ENCODE data around the gene VASN.

Gene VASN

DNA sequence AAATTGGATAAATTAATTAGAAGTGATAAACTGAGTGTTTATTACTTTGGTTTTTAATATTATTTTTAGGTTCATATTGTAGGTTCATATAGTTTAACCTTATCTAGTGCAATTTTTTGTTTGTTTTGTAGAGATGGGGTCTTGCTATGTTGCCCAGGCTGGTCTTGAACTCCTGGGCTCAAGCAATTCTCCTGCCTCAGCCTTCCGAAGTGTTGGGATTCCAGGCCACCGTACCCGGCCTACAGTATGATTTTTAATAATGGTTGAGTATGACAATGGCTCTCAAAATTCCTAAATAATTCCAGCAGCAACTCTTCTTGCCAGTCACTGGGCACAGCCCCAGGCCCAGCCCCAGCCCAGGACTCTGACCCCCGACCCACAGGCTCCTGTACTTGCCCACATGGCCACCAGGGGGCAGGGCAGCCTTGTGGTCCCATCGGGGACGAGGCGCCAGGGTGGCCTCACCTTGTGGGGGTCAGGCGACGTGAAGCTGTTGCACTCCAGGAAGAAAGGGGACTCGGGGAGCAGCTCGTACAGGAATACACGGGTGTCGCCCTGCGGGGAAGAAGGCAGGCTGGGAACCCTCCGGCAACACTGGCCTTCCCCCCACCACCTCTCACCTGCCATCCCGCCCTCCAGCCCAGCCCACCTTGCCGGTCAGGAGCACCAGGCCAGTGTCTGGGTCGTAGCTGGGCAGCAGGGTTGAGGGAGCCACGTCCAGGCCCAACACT, 12.7 kb upstream of the VASN start:
- Mint-ChIP-seq H3K27me3 (no peaks in the 10 kb centered on the region), H3K9me3 (ENCODE audit: low read depth) (no peaks in the 10 kb centered on the region), H3K4me3 (no peak overlapping the region), H3K4me1 (ENCODE audit: low read depth) (no peaks in the 10 kb centered on the region), H3K27ac (no peak overlapping the region), H3K36me3 (no peaks in the 10 kb centered on the region)

GRCh38 chr16:4359914-4360313, 11.7 kb upstream of the VASN start:
- H3K27me3 Mint-ChIP-seq: no peaks in the 10 kb centered on the region
- H3K4me3 Mint-ChIP-seq: no peak overlapping the region
- no peak overlapping the region for H3K27ac Mint-ChIP-seq
- H3K36me3 Mint-ChIP-seq: no peaks in the 10 kb centered on the region
- no peaks in the 10 kb centered on the region for H3K4me1 Mint-ChIP-seq (ENCODE audit: low read depth)
- H3K9me3 Mint-ChIP-seq (ENCODE audit: low read depth): no peaks in the 10 kb centered on the region

- no peaks in the 10 kb centered on the region for H3K9me3 Mint-ChIP-seq (ENCODE audit: low read depth)
- no peaks in the 10 kb centered on the region for H3K4me1 Mint-ChIP-seq (ENCODE audit: low read depth)
- no peak overlapping the region for H3K27ac Mint-ChIP-seq
- no peak overlapping the region for H3K4me3 Mint-ChIP-seq
- H3K36me3 Mint-ChIP-seq: no peaks in the 10 kb centered on the region
- H3K27me3 Mint-ChIP-seq: no peaks in the 10 kb centered on the region
These were observed 11.1 kb upstream of the VASN start for GRCh38 chr16:4360538-4361021.

- Mint-ChIP-seq H3K36me3 (no peaks in the 10 kb centered on the region), H3K27ac (no peak overlapping the region), H3K27me3 (no peaks in the 10 kb centered on the region), H3K4me1 (ENCODE audit: low read depth) (no peaks in the 10 kb centered on the region), H3K4me3 (no peak overlapping the region), H3K9me3 (ENCODE audit: low read depth) (no peaks in the 10 kb centered on the region)
These were observed 10.4 kb upstream of the VASN start for GRCh38 chr16:4361033-4361943.

DNA sequence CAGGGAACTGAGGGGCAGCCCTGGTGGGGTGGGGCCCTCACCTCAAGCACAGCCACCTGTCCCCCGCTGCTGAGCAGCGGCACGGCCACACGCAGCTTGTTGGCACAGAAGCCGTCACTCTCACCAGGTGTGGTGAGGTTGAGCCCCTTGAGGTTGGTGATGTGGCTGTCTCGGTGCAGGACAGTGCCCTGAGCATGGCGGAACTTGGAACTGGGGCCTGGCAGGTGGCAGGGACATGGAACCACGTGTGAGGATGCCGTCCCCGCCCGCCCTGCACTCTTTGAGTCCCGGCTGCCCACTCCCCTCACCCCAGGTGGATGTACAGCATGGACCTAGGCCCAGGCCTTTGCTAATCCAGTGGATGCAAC, 9.7 kb upstream of the VASN start:
- Mint-ChIP-seq H3K9me3 (ENCODE audit: low read depth) (no peaks in the 10 kb centered on the region), H3K4me3 (no peak overlapping the region), H3K27me3 (no peaks in the 10 kb centered on the region), H3K36me3 (no peaks in the 10 kb centered on the region), H3K4me1 (ENCODE audit: low read depth) (no peaks in the 10 kb centered on the region), H3K27ac (no peak overlapping the region)

DNA sequence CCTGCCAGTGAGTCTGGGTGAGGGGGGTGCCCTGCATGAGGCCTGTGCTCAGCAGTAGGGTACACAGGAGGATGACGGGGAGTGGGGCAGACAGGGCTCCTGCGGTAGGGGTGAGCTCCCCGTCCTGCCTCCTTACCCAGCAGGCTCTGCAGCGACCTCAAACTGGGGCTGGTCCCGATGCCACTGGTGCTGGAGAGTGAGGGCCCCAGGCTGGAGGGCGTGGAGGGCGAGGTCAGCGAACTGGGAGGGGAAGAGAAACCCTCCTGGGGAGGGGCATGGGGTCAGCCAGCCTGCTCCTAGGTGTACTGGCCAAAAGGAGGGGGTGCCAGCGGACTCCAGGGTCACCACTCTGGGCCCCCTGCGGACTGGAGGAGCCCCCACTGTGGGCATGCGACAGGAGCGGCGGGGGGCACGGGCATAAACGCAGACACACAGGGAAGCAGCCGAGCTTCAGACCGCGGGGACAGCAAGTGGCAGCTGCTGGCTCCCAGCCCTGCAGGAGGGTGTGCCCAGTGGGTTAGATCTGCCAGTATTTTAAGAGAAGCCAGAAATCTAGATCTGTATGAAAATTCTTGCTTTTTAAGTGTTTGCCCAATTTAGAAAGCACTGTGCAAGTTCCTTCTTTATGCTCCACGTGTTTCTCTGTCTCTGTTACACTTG, 9.0 kb upstream of the VASN start:
- Mint-ChIP-seq H3K9me3 (ENCODE audit: low read depth) (no peaks in the 10 kb centered on the region), H3K36me3 (no peaks in the 10 kb centered on the region), H3K4me3 (no peak overlapping the region), H3K27me3 (no peaks in the 10 kb centered on the region), H3K4me1 (ENCODE audit: low read depth) (peaks cover 1% of the 10 kb centered on the region), H3K27ac (no peak overlapping the region)

DNA sequence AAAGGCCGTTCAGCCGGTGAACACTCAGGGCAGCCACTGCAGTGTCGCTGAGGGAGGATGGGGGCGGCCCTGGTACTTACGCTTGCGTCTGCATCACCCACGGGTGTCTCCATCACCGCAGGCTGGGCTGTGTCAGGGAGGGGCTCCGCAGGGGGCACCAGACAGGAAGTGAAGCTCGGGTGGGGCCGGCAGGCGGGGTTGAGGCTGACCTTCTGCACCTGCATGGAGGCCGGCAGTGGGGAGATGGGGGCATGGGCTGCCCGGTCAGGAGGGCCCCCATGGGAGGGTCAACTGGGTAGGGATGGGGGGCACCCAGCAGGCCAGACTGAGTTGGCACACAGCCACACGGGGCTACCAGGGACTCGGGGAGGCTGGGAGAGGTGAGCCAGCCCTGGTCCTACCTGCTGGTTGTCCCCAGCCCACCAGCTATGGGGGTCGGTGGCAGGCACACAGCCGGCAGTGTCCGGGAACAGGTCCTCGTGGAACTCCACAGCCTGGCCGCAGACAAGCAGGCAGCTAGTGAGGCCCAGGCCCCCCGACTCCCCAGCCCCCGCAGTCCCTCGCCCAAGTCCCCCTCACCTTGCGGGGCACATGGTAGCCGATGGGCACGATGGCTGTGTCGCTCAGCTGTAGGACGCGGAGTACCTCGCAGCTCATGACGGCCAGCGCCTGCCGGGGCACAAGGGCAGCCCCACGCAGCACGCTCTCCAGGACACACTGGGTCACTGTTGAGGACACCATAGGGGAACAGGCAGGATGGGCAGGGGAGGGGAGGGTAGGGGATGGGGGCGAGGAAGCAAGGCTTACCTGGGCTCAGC, 7.2 kb upstream of the VASN start:
- no peaks in the 10 kb centered on the region for H3K27me3 Mint-ChIP-seq
- H3K4me3 Mint-ChIP-seq: no peak overlapping the region
- no peaks in the 10 kb centered on the region for H3K36me3 Mint-ChIP-seq
- H3K27ac Mint-ChIP-seq: no peak overlapping the region
- no peaks in the 10 kb centered on the region for H3K9me3 Mint-ChIP-seq (ENCODE audit: low read depth)
- H3K4me1 Mint-ChIP-seq (ENCODE audit: low read depth): peaks cover 2% of the 10 kb centered on the region

DNA sequence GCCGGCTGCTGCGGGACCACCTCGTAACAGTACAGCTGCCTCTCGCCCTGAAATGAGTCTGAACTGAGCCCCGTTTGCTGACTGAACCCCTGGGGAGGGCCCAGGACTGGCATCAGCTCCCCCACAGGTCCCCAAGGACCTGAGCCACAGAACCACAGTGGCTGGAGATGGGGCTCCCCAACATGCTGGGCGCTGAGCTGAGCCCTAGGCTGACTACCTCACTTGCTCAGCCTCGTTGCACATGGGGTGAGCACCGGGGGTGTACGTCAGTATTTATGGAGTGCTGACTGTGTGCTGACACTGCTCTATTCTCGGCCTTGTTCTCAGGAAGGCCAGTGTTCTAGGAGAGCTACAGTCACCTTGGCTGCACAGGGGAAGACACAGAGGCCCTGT, 6.6 kb upstream of the VASN start:
- no peak overlapping the region for H3K27ac Mint-ChIP-seq
- H3K4me3 Mint-ChIP-seq: no peak overlapping the region
- H3K9me3 Mint-ChIP-seq (ENCODE audit: low read depth): no peaks in the 10 kb centered on the region
- H3K4me1 Mint-ChIP-seq (ENCODE audit: low read depth): peaks cover 2% of the 10 kb centered on the region
- H3K36me3 Mint-ChIP-seq: no peaks in the 10 kb centered on the region
- no peaks in the 10 kb centered on the region for H3K27me3 Mint-ChIP-seq

DNA sequence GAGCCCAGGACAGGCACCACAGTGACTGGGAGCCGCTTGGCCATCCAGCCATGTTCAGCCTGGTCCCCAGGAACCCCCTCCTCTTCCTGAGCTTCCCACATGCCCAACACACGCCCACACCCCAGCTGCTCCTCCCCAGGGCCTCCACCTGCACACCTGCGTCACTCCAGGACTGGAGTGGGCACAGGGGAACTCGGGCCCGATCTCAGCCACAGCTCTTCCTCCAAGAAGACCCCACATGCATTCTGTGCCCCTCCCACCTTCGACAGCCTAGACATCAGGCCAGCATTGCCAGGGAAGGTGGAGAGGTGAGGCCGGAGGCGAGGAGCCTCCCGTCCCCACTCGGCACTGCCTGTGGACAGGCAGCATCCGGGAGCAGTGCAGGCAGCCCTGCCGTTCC, 6.0 kb upstream of the VASN start:
- H3K4me3 Mint-ChIP-seq: no peak overlapping the region
- no peaks in the 10 kb centered on the region for H3K9me3 Mint-ChIP-seq (ENCODE audit: low read depth)
- no peak overlapping the region for H3K27ac Mint-ChIP-seq
- no peaks in the 10 kb centered on the region for H3K36me3 Mint-ChIP-seq
- H3K27me3 Mint-ChIP-seq: no peaks in the 10 kb centered on the region
- H3K4me1 Mint-ChIP-seq (ENCODE audit: low read depth): peaks cover 2% of the 10 kb centered on the region

DNA sequence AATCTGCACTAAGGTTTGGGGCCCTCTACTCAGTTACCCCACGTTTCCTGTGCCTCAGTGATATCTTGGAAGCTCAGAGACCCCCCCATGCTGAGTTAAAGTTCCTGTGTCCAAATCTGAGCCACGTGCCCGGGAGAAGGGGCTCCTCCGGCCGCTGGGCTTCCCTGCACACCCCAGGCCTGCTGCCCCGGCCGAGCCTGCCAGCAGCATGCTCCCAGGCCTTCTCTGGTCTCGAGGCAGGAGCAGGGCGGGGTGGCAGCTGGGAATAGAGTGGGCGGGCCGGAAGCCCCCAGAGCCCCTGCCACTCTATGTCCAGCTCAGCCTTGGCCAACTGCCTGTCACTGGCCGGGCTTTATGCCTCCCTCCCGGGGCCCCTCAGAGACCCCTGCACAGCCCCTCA, 5.6 kb upstream of the VASN start:
- no peak overlapping the region for H3K27ac Mint-ChIP-seq
- no peaks in the 10 kb centered on the region for H3K9me3 Mint-ChIP-seq (ENCODE audit: low read depth)
- H3K4me1 Mint-ChIP-seq (ENCODE audit: low read depth): peaks cover 2% of the 10 kb centered on the region
- no peaks in the 10 kb centered on the region for H3K27me3 Mint-ChIP-seq
- no peaks in the 10 kb centered on the region for H3K36me3 Mint-ChIP-seq
- no peak overlapping the region for H3K4me3 Mint-ChIP-seq

DNA sequence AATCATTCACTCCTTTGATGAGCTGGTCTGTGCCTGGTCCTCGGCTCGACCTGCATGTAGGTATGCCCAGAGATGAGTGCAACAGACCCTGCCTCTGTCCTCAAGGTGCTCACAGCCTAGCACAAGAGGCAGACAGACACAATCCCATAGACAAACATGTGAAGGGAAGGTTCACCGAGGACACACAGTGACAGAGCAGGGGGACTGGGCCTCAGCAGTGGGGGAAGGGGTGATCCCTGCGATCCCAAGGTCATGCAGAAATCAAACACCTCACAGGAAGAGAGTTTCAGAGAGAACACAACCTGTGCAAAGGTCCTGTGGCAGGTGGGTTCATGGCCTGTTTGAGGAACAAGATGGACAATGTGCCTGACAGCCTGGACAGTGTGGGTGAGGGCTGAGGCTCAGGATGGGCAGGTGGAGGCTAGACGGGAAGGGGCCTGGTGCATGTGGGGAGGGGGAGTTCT, 4.2 kb upstream of the VASN start:
- Mint-ChIP-seq H3K4me1 (ENCODE audit: low read depth) (peaks cover 7% of the 10 kb centered on the region), H3K36me3 (no peaks in the 10 kb centered on the region), H3K4me3 (no peak overlapping the region), H3K27me3 (no peaks in the 10 kb centered on the region), H3K27ac (peak overlapping the region; percentile 34), H3K9me3 (ENCODE audit: low read depth) (no peaks in the 10 kb centered on the region)

GRCh38 chr16:4369007-4369733, 2.5 kb upstream of the VASN start:
- H3K36me3 Mint-ChIP-seq: no peaks in the 10 kb centered on the region
- H3K27me3 Mint-ChIP-seq: no peaks in the 10 kb centered on the region
- H3K4me3 Mint-ChIP-seq: no peak overlapping the region
- H3K27ac Mint-ChIP-seq: no peak overlapping the region
- H3K9me3 Mint-ChIP-seq (ENCODE audit: low read depth): no peaks in the 10 kb centered on the region
- H3K4me1 Mint-ChIP-seq (ENCODE audit: low read depth): peaks cover 15% of the 10 kb centered on the region

DNA sequence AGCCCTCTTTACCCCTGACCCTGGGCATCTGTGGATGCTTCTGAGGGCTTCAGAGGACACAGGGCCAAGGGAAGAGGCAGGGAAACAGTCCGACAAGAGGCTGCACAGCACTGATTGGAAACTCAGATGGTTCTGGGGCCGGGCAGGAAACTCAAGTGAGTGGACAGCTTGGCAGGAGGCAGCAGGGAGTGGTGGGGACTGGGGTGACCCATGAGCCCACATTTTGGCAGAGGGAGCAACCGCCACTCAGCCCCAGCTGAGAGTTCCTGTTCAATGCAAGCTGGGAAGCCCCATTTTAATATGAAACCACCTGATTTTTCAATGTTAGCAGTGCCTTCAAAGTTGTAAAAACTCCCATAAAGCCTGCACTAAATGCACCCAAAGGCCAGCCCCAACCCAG, 1.5 kb upstream of the VASN start:
- H3K9me3 Mint-ChIP-seq (ENCODE audit: low read depth): no peaks in the 10 kb centered on the region
- H3K36me3 Mint-ChIP-seq: no peaks in the 10 kb centered on the region
- no peak overlapping the region for H3K27ac Mint-ChIP-seq
- H3K27me3 Mint-ChIP-seq: no peaks in the 10 kb centered on the region
- H3K4me3 Mint-ChIP-seq: no peak overlapping the region
- peaks cover 15% of the 10 kb centered on the region for H3K4me1 Mint-ChIP-seq (ENCODE audit: low read depth)
